ENCODE measurements around the gene RMC1. TPM values are rescaled to one million over a fixed set of nuclear protein-coding genes. Genes with fewer than 3 reads are reported as not detected.

The RMC1 gene
- polyA plus RNA-seq, 1 experiment: 10.8 TPM

DNA sequence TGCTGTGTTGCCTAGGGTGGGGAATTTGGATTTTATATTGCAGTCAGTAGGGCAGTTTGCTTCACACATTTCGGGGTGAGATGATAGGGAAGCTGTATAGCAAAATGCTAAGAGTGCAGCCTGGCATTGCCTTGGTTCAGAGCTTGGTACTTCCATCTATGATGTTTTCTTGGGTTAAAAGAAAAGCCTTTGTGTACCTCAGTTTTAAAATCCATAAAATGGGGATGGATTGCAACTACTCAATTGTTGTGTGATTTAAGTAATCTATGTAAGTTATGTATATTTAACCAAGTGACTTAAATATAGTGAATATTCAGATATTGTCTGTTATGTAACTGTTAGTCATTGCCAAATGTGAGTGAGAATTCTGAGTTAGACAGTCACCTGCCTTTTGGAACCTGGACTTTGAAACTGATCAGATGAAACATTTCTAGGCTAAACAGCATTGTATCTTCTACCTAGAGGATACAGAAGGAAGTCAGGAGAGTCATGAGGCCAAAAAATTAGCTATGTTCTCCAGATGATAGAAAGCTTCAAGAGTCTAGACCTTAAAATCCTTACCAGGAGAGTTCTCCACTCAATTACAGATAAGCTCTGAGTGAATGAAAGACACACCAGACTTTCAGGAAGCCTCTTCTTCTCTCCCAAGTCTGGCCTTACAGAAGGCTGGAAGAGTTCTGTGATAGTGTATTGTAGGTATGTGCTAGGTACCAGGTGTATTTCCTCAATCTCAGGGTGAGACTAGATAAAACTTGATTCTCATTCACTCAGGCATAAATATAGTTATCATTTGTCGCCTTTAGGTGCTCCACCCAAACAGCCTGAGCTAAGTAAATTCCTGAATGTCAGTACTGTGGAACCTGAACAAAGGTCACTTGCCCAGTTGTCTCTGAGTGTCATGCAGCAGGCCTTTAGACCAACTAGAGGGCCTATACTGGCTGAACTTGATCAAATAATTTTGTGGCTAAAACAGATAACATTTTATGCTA, 42.7 kb upstream of the RMC1 start:
- POLR2A ChIA-PET: no interaction called here
- Histone ChIP-seq H3K4me3 (ENCODE audit: low read depth, low read length) (no peak overlapping the region), H3K27me3 (ENCODE audit: control insufficient read depth, insufficient read depth, low read length) (no peaks in the 10 kb centered on the region), H3K36me3 (ENCODE audit: control insufficient read depth, insufficient read depth, low read length) (peaks cover 6% of the 10 kb centered on the region)
- TF ChIP-seq CTCF (IDR thresholded peaks at IDR 0.05; ENCODE audit: insufficient read depth, low read depth, low read length): no peak
- no peak for DNase-seq (ENCODE audit: low read depth)
- CTCF ChIA-PET: no interaction called here

- peaks cover 9% of the 10 kb centered on the region for H3K36me3 ChIP-seq (ENCODE audit: control insufficient read depth, insufficient read depth, low read length)
- ChIA-PET POLR2A (no interaction called here), CTCF (interaction anchor here (0.9 to 1.7 kb wide), 3 partner anchors 10 to 337 kb away, joined by 3 to 5 read pairs (median 3); no protein-coding TSS in a partner anchor)
- H3K4me3 ChIP-seq (ENCODE audit: low read depth, low read length): no peak overlapping the region
- DNase-seq (ENCODE audit: low read depth): no peak
- TF ChIP-seq CTCF (IDR thresholded peaks at IDR 0.05; ENCODE audit: insufficient read depth, low read depth, low read length): no peak
- no peaks in the 10 kb centered on the region for H3K27me3 ChIP-seq (ENCODE audit: control insufficient read depth, insufficient read depth, low read length)
These were observed 40.4 kb upstream of the RMC1 start for GRCh38 chr18:23462876-23463275.

- H3K27me3 ChIP-seq (ENCODE audit: control insufficient read depth, insufficient read depth, low read length): no peaks in the 10 kb centered on the region
- H3K4me3 ChIP-seq (ENCODE audit: low read depth, low read length): no peak overlapping the region
- peaks cover 16% of the 10 kb centered on the region for H3K36me3 ChIP-seq (ENCODE audit: control insufficient read depth, insufficient read depth, low read length)
- TF ChIP-seq CTCF (IDR thresholded peaks at IDR 0.05; ENCODE audit: insufficient read depth, low read depth, low read length): no peak
- POLR2A ChIA-PET: no interaction called here
- CTCF ChIA-PET: interaction anchor here (1.3 kb wide), 1 partner anchor 14 kb away, joined by 3 read pairs; no protein-coding TSS in a partner anchor
- DNase-seq (ENCODE audit: low read depth): no peak
These were observed 34.4 kb upstream of the RMC1 start for GRCh38 chr18:23468753-23469459.

DNA sequence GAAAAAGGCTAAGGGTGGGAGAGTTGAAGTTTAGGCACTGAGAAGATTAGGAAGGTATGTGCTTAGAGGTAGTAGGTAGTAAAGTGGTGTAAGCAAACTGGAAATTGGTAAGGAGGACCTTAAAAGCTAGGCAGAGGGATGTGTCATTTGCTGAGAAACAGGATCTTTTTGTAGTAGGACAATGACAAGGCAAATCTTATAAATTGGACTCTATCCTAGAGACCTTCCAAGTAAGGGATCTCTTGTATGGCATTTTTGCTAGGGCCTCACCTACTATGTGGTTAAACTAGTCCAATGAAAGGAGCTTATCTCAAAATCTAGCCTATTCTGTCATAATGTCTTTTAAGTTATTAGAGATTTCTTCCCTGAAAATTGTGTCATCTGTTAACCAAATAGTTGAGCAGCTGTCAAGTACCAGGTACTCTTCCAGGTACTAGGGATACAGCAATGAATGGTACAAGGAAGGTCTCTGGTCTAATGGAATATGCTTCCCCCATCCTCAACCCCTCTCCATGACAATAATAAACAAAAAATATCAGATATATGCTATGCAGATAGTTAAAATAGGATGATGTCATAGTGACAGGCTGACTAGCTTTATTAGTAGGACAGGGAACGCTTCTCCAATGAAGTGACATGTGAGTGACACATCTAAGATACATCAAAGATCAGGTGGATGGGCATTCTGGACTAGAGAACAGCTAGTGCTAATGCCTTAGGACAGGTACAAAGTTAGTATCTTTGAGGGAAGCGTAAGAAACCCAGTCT, 32.5 kb upstream of the RMC1 start:
- ChIA-PET CTCF (interaction anchor here (0.6 kb wide), 1 partner anchor 27 kb away, joined by 3 read pairs; no protein-coding TSS in a partner anchor), POLR2A (no interaction called here)
- DNase-seq (ENCODE audit: low read depth): no peak
- TF ChIP-seq CTCF (IDR thresholded peaks at IDR 0.05; ENCODE audit: insufficient read depth, low read depth, low read length): no peak
- Histone ChIP-seq H3K36me3 (ENCODE audit: control insufficient read depth, insufficient read depth, low read length) (peaks cover 17% of the 10 kb centered on the region), H3K27me3 (ENCODE audit: control insufficient read depth, insufficient read depth, low read length) (no peaks in the 10 kb centered on the region), H3K4me3 (ENCODE audit: low read depth, low read length) (no peak overlapping the region)

All from BJ (cell line).